CD1c-positive myeloid dendritic cell (primary cell): Measurements from ENCODE around the gene ARHGEF40.

ENCODE experiments used
- DNase-seq: peaks from one replicate; pipeline ENCODE4 v3.0.0-alpha.2; 2016; ENCODE audit errors: extremely low spot score

The ARHGEF40 gene

DNA sequence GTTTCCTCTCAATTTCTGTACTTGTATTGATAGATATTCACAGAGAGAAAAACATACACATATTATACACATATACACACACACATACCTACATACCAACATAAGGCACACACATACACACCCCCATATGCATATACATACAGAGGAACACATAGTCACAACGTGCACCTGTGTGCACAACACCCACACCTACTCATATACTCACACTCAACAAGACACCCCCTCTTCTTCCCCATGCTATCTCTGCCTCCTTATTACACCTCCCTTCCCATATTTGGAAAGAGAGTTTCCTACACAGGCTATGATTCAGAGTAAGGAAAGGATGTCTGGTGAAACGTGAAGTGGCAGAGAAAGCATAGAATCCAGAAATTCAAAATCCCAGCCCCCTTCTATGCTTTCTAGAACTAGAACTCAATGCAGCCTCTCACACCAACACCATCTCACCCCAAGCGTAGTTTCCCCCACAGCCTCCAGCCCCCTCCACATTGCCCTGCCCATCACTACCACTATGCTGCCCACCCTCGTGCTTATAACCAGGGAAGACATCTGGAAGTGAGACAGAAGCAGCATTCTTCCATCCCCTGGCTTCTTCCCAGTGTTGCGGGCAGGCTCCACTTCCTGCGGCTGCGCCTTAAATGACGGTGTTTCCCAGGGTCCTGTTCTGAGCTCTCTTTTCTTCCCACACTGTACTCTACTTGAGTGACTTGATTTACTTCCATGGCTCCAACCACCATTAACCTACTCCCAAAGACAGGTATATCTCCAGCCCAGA is 10.1 kb upstream of the ARHGEF40 start:
- DNase-seq, result no peak

DNA sequence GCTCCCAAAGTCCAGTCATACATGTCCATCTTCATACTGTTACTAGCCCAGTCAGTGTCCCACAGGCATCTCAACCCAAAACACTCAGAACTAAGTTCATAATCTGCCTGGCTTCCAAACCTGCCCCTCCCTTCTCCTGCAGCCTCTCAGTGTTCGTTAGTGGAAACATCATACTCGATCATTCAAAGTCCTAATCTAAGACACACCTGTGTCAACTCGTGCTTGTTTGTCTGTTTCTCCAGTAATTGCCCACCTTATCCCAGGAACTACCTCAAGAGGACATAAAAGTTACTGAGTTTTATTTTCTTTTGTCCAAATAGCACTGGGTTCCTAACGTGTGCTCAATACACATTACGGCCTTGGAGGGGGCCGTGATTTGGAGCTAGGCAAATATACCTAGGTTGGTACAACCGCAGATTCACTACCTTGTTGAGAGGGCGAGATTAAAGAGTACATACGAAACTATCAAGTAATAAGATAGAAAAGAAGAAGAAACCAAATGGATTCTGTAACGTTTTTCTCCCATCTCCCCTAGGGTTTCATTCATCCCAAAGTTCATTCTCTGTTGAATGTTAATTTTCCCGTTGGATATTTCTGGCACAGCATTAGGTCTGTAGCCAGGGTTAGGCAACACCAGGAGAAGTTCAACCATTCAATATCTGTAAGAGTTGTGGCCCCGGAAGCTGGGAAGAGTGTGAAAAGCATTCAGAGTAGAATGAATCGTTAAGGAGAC is 9.3 kb upstream of the ARHGEF40 start:
- DNase-seq, result no peak

DNA sequence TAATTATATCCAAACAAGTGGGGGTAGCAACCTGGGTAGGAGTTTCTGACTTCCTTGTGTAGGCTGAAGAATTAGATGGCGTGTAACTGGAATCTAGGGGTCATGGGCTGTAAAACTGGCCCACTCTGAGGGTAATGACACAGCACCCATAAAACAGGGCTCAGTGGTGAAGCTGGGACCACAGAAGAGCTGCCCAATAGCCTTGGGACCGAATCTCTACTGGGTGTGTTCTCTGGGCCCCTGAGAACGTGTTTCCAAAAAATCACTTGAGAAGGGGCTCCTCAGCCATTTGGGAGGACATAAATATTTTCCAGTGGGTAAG is 8.8 kb upstream of the ARHGEF40 start:
- DNase-seq, result no peak

GRCh38 chr14:21063479-21063878 is 6.6 kb upstream of the ARHGEF40 start:
- DNase-seq, result no peak

DNA sequence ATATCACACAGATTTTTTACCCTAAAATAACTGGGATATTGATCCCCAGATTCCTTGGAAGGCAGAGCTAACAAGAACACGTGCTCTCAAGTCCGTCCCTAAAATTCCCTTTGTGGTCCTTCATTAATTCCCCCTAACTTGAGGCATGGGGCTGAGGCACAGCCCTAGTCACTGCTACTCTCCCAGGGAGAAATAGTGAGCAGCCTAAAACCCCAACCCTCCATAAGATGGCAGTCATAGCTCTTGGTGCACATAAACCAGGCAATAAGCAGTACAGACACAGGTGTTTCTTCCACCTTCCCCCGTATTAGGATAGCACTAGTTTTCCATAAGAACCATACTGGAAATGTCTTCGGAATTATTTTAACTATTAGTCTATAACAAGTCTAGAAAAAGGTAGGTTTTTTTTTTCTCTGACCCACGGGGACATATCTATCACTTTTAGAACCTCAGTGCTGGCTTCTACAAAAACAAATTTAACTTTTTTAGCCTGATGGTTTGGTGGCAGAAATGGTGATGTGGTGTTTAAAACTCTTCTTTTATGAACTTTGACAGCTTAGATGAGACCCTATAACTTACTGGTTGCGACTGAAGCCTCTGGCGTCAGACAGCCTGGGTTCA is 3.1 kb upstream of the ARHGEF40 start:
- no peak for DNase-seq

DNA sequence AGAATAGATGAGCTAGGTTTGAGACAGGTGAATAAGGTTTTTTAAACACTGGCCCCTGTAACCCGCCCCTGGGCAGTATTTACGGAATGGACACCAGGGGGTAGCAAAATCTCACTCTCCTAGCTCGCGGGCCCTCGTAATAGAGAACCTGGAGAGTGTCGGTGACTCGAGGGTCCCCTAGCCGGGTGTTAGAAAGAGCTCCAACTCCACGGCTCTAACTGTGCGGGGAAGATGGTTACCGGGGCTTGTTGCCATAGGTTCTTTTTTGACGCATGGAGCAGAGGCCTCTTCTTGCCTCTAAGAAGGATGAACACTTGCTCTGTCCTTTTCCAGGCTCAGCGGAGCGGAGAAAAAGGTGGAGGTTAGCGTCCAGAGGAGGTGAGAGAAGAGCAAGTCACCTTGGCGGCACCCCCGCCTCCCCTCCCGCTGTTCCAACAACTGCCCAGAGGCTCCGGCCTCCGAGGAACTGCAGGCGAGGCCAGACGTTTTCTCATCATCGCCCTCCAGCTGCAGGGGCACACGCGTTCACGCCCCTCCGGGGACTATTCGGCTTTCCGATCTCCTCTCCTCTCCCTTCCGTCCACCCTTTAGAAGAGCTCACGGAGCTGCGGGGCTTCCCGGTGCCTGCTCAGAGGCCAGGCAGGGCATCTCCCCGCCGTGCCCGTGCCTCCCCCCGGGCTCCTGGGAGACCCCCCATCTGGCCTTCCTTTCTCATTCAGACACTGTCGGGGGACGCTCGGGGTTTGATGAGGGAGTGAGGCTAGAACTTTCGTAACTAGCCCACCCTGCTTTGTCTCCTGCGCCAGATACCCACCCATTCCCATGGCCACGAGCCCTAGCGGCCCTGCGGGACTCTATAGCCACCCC is 1.4 kb upstream of the ARHGEF40 start:
- peak; percentile 77 for DNase-seq

DNA sequence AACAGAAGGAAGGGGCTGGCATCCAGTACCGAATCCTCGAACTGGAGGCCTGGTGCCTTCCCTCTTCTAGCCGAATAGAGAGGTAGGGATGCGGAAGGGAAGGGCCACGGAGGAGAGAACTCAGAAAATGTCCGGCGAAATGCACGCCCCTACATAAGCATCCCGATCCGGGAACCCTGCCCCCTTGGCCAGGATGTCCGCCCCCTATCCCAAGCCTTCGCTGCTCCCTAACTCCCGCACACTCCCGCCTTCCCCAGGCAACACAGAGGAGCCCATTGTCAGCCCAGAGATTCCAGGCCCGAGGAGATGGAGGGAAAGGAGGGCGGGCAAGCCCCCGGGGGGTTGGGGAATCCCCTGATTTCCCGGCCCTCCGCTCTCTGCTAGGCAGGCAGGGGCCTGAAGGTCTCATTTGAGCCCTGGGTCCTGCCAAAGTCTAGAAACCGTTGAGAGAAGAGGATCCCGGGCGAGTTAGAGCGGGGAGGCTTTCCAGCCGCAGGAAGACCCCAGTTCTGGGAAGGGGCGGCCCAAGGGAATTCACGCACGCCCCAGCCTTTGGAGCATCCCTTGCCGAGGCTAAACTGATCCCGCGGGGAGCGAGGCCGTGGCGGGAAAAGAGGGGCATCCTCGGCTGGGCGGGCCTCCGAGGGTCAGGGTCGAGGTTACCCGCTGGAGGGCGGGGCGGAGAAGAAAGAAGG is 569 bp upstream of the ARHGEF40 start:
- no peak for DNase-seq

GRCh38 chr14:21070610-21071224 is 613 bp downstream of the ARHGEF40 start:
- DNase-seq, result peak; percentile 67

- DNase-seq, result peak; percentile 85
Observed at GRCh38 chr14:21071225-21072030, 1.3 kb downstream of the ARHGEF40 start.

GRCh38 chr14:21072031-21072473 is 1.9 kb downstream of the ARHGEF40 start:
- DNase-seq, result peak; percentile 82

DNA sequence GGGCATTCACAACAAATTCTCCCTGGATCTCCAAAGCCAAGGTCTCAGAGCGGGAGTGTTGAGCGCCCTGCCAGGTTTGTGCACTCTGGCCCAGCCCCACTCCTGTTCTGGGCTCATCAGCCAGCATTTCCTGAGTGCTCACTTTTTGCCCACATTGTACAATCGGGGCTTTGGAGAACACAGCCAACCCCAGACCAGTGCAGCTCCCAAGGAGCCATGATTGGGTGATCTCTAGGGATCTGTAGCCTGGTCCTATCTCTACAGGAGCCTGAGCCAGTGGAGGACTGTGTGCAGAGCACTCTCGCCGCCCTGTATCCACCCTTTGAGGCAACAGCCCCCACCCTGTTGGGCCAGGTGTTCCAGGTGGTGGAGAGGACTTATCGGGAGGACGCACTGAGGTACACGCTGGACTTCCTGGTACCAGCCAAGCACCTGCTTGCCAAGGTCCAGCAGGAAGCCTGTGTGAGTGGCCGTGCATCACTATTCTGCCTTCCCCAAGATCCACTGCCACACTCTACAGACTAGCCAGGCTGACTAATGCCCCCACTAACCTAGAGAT is 2.8 kb downstream of the ARHGEF40 start:
- DNase-seq, result no peak

DNA sequence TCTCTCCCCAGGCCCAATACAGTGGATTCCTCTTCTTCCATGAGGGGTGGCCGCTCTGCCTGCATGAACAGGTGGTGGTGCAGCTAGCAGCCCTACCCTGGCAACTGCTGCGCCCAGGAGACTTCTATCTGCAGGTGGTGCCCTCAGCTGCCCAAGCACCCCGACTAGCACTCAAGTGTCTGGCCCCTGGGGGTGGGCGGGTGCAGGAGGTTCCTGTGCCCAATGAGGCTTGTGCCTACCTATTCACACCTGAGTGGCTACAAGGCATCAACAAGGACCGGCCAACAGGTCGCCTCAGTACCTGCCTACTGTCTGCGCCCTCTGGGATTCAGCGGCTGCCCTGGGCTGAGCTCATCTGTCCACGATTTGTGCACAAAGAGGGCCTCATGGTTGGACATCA is 3.8 kb downstream of the ARHGEF40 start:
- no peak for DNase-seq

DNA sequence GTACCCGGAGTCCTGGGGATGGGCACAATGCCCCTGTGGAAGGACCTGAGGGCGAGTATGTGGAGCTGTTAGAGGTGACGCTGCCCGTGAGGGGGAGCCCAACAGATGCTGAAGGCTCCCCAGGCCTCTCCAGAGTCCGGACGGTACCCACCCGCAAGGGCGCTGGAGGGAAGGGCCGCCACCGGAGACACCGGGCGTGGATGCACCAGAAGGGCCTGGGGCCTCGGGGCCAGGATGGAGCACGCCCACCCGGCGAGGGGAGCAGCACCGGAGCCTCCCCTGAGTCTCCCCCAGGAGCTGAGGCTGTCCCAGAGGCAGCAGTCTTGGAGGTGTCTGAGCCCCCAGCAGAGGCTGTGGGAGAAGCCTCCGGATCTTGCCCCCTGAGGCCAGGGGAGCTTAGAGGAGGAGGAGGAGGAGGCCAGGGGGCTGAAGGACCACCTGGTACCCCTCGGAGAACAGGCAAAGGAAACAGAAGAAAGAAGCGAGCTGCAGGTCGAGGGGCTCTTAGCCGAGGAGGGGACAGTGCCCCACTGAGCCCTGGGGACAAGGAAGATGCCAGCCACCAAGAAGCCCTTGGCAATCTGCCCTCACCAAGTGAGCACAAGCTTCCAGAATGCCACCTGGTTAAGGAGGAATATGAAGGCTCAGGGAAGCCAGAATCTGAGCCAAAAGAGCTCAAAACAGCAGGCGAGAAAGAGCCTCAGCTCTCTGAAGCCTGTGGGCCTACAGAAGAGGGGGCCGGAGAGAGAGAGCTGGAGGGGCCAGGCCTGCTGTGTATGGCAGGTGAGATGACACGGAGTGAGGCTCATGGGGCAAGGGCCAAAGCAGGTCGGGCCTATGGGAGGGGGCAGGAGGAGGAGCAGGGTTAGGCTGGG is 4.5 kb downstream of the ARHGEF40 start:
- no peak for DNase-seq

DNA sequence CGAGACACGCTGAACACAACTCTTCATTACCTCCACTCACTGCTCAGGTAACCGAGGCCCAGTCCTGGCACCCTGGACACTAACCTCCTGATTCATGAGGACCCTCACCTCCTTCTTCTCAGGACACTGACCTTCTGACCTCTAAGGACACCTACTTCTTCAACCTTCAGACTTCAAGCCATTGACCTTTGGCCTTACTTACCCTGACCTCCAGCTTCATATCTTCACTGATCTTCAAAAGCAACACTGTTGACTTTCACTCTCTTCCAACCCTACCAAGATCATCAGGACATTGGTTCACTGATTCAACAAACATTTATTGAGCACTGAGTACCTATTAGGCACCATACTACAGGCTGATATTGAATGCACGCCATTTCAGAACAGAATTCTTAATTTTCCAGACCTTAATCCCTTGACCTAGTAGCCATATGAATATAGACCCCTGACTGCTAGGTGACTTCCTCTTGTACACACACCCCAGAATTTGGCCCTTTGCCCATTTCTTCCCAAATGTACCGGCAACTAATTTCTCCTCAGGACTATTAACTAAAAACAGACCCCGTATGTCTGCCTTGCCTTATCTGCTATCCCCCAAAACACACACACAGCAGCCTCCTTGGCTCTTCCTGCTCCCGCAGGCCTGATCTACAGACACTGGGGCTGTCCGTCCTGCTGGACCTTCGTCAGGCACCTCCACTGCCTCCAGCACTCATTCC is 5.8 kb downstream of the ARHGEF40 start:
- DNase-seq, result no peak

DNA sequence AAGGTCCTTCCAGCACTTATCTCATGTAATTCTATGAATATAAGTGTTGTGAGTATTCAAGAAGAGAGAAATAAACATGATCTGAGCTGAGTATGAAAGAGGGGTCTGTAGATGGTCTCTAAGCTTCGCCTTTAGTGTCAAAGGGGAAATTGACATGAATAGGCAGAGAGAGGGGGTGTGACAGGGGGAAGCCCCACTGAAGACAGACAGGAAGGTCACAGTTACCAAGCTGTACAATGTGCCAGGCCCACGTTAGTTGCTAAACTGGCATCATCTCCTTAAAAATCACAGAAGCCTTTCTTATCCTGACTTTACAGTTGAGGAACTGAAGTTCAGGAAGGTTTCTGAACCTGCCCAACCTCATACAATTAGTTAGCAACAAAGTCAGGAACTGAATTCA is 7.6 kb downstream of the ARHGEF40 start:
- no peak for DNase-seq

GRCh38 chr14:21078287-21078686 is 8.2 kb downstream of the ARHGEF40 start:
- no peak for DNase-seq

DNA sequence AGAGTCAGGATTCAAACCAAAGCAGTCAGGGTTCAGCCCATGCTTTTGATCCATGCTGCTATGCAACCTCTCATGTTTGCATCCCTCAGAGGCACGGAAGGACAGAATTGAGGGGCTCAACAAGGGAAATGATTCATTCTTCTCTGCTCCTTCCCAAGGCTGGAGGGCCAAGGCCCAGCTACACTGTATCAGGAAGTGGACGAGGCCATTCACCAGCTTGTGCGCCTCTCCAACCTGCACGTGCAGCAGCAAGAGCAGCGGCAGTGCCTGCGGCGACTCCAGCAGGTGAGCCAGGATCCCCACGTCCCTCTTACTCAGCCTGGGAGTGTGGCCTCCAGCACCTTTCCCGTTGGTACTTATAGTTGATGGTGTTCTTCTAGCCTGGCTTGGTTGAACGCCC is 8.6 kb downstream of the ARHGEF40 start:
- DNase-seq, result no peak

GRCh38 chr14:21081521-21082142 is 11.5 kb downstream of the ARHGEF40 start:
- DNase-seq, result no peak
